ENCODE data around the gene TMEM212. TPM values are rescaled to one million over a fixed set of nuclear protein-coding genes. Genes with fewer than 3 reads are reported as not detected.
"Not testable (repeated sequence)": the region's sequence is repeated elsewhere in the genome, so short reads cannot be mapped to it uniquely, and the experiment has no call there.

Gene TMEM212
- total RNA-seq, 4 donors from 2014 or later = not detected

GRCh38 chr3:171851660-171852058 is 8.5 kb downstream of the TMEM212 start:
- no peak for DNase-seq
- Histone ChIP-seq H3K27ac (no peak overlapping the region), H3K4me3 (no peak overlapping the region), H3K36me3 (no peaks in the 10 kb centered on the region), H3K27me3 (no peaks in the 10 kb centered on the region), H3K4me1 (no peaks in the 10 kb centered on the region), H3K9me3 (peaks cover 0 to 6% (median 0%) of the 10 kb centered on the region in 4 donors)
- TF ChIP-seq CTCF (IDR thresholded peaks at IDR 0.05) (no peak), POLR2A (IDR thresholded peaks at IDR 0.05) (no peak)

GRCh38 chr3:171854649-171855305 is 11.6 kb downstream of the TMEM212 start:
- Histone ChIP-seq H3K27ac (no peak overlapping the region), H3K4me1 (no peaks in the 10 kb centered on the region), H3K9me3 (peaks cover 0 to 6% (median 0%) of the 10 kb centered on the region in 4 donors), H3K36me3 (no peaks in the 10 kb centered on the region), H3K4me3 (no peak overlapping the region), H3K27me3 (no peaks in the 10 kb centered on the region)
- no peak for DNase-seq
- TF ChIP-seq CTCF (IDR thresholded peaks at IDR 0.05) (no peak), POLR2A (IDR thresholded peaks at IDR 0.05) (no peak)

GRCh38 chr3:171858770-171859169 is 15.6 kb downstream of the TMEM212 start:
- H3K27me3 ChIP-seq, H3K27ac ChIP-seq, H3K36me3 ChIP-seq: not testable (repeated sequence)

GRCh38 chr3:171860830-171861535 is 17.8 kb downstream of the TMEM212 start:
- no peaks in the 10 kb centered on the region for H3K27me3 ChIP-seq
- no peak for TF ChIP-seq CTCF (IDR thresholded peaks at IDR 0.05)
- TF ChIP-seq POLR2A (IDR thresholded peaks at IDR 0.05) = no peak
- DNase-seq = no peak
- H3K4me1 ChIP-seq = no peaks in the 10 kb centered on the region
- H3K36me3 ChIP-seq = no peaks in the 10 kb centered on the region
- H3K9me3 ChIP-seq = no peaks in the 10 kb centered on the region
- H3K27ac ChIP-seq = peak overlapping the region in 2 of 4 donors; percentile 22 to 31
- H3K4me3 ChIP-seq = no peak overlapping the region

More at GRCh38 chr3:171858770-171859169, 15.6 kb downstream of the TMEM212 start:
- not testable (repeated sequence) for H3K4me1 ChIP-seq, H3K9me3 ChIP-seq, DNase-seq, H3K4me3 ChIP-seq

- H3K4me1 ChIP-seq = no peaks in the 10 kb centered on the region
- no peak for DNase-seq
- no peak overlapping the region for H3K4me3 ChIP-seq
- H3K9me3 ChIP-seq = no peaks in the 10 kb centered on the region
- H3K27me3 ChIP-seq = no peaks in the 10 kb centered on the region
- H3K27ac ChIP-seq = no peak overlapping the region
- TF ChIP-seq POLR2A (IDR thresholded peaks at IDR 0.05) (no peak), CTCF (IDR thresholded peaks at IDR 0.05) (no peak)
- no peaks in the 10 kb centered on the region for H3K36me3 ChIP-seq
These were observed 19.2 kb downstream of the TMEM212 start for GRCh38 chr3:171862392-171862791.

- no peak for TF ChIP-seq CTCF (IDR thresholded peaks at IDR 0.05)
- no peak for TF ChIP-seq POLR2A (IDR thresholded peaks at IDR 0.05)
- peak overlapping the region in 2 of 4 donors; percentile 25 to 54 for H3K27ac ChIP-seq
- no peak overlapping the region for H3K4me3 ChIP-seq
- no peaks in the 10 kb centered on the region for H3K4me1 ChIP-seq
- H3K27me3 ChIP-seq = no peaks in the 10 kb centered on the region
- no peaks in the 10 kb centered on the region for H3K9me3 ChIP-seq
- DNase-seq = no peak
- no peaks in the 10 kb centered on the region for H3K36me3 ChIP-seq
These were observed 19.9 kb downstream of the TMEM212 start for GRCh38 chr3:171862993-171863521.
